Measurements from ENCODE around the gene TECPR1.

DNA sequence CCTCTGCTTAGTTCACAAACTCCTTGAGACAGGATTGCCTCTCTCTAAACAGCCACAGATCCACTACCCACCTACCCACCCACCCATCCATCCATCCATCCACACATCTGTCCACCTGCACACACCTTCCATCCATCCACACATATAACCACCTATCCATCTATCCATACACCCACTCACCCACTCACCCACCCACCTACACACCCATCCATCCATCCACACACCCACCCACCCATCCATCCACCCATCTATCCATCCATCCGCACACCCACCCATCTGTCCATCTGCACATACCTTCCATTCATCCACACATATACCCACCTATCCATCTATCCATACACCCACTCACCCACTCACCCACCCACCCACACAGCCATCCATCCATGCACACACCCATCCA is 9.7 kb downstream of the TECPR1 start:
- TF ChIP-seq POLR2A (IDR thresholded peaks at IDR 0.05), result no peak
- TF ChIP-seq, protein P1, sequence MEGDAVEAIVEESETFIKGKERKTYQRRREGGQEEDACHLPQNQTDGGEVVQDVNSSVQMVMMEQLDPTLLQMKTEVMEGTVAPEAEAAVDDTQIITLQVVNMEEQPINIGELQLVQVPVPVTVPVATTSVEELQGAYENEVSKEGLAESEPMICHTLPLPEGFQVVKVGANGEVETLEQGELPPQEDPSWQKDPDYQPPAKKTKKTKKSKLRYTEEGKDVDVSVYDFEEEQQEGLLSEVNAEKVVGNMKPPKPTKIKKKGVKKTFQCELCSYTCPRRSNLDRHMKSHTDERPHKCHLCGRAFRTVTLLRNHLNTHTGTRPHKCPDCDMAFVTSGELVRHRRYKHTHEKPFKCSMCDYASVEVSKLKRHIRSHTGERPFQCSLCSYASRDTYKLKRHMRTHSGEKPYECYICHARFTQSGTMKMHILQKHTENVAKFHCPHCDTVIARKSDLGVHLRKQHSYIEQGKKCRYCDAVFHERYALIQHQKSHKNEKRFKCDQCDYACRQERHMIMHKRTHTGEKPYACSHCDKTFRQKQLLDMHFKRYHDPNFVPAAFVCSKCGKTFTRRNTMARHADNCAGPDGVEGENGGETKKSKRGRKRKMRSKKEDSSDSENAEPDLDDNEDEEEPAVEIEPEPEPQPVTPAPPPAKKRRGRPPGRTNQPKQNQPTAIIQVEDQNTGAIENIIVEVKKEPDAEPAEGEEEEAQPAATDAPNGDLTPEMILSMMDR (IDR thresholded peaks at IDR 0.05), result no peak
